CMK (cell line): ENCODE data around the gene PIAS3.
A peak's percentile ranks its signal among the peaks of the same experiment; 100 is the strongest.
"Not testable (repeated sequence)": the region's sequence is repeated elsewhere in the genome, so short reads cannot be mapped to it uniquely, and the experiment has no call there.

Experiments
- DNase-seq: peaks from one replicate; pipeline ENCODE4 v3.0.0-alpha.2; 2010; ENCODE audit warnings: low read depth

Gene PIAS3

DNA sequence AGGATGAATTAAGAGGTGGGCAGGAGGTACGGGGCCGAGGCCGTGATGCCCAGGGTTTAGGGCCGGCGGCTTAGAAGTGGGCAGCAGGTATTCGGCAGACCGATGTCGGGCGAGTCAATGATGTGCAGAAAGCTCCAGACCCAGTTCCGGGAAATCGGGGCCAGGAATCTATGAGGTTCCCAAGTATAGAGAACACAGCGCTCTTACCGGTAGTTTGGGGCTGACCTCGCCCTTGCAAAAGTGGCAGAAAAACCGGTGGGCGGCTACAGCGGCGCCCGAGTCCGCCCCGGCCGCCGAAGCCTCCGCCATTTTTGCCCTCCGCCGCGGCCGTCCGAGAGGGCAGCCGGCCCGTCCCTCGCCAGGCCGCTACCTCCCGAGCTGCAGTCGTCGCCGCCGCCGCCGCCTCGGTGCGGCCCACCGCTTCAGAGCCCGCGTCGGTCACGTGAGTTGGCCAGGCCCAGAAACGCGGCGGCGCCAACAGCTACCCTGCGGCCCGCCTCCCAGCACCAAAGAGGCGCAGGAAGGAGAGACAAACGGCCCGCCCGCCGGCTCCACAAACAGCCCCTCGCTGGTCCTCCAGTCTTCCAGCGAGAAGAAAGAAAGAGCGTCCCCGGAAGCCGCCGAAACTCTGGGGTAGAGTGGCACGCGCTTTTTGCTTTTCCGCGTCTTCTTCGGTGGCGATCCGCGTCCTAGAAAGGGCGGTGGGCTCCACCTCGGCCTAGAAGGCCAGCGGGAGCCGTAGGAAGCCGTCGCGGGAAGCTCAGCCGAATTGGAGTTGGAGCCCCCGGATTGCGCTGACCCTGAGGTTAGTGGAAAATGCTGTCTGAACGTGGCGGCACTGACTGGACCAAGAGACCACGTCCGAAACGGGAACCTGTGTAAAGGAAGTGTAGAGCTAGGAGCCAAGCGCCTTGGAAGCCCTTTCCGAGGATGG is 35.0 kb downstream of the PIAS3 start, which contains the start of the genes POLR3C and RNF115:
Gene POLR3C, plus strand, starts transcription at position 636 of the 934 bp plus-strand sequence. CDS start 1,577 bp downstream, outside the sequence.
Gene RNF115, minus strand, starts transcription at position 531 of the 934 bp plus-strand sequence. Its CDS starts 222 bp downstream, at position 309.
- peak; percentile 80 for DNase-seq

GRCh38 chr1:145822779-145823331 is 36.0 kb downstream of the PIAS3 start:
- not testable (repeated sequence) for DNase-seq

GRCh38 chr1:145818095-145818494 is 40.8 kb downstream of the PIAS3 start:
- not testable (repeated sequence) for DNase-seq

DNA sequence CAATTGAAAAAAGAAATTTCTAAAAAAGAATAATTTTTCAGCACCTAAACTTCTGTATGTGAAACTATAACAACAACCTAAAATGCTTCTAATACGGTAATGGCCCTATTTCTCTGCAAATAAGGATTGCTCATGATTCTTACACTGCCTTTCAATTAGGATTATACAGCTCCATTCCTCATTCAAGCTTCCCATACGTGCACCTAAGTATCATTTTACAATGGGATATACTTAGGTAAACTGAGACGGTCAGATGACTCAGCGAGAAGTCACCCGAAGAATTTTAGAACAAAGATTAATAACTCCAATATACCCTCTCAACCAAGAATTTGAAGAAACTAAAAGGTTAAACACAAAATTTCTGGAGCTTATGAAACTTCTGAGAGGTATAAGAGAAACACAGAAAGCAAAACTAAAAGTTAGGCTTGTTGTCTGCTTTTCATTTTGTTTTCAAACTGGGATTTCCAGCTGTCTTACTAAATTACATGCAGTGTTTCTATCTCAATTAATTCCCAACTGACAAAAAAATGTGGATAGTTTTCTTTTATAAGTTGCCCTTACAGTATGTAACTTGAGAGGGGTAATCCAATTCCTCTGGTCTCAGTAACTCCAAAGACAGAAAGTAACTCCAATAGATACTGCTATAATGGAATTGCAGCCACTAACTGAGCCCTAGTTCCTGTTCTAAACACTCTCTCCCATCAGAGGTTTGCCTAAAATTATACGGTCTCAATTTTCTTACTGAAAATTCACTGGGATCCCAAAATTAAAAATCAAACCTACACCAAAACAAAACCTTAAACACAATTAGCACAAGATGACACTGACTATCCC is 45.7 kb downstream of the PIAS3 start:
- DNase-seq = not testable (repeated sequence)

- no peak for DNase-seq
These were observed 52.0 kb downstream of the PIAS3 start for GRCh38 chr1:145806844-145807243.

GRCh38 chr1:145806408-145806807 is 52.5 kb downstream of the PIAS3 start:
- DNase-seq = no peak

GRCh38 chr1:145805057-145805456 is 53.8 kb downstream of the PIAS3 start:
- DNase-seq = no peak

DNA sequence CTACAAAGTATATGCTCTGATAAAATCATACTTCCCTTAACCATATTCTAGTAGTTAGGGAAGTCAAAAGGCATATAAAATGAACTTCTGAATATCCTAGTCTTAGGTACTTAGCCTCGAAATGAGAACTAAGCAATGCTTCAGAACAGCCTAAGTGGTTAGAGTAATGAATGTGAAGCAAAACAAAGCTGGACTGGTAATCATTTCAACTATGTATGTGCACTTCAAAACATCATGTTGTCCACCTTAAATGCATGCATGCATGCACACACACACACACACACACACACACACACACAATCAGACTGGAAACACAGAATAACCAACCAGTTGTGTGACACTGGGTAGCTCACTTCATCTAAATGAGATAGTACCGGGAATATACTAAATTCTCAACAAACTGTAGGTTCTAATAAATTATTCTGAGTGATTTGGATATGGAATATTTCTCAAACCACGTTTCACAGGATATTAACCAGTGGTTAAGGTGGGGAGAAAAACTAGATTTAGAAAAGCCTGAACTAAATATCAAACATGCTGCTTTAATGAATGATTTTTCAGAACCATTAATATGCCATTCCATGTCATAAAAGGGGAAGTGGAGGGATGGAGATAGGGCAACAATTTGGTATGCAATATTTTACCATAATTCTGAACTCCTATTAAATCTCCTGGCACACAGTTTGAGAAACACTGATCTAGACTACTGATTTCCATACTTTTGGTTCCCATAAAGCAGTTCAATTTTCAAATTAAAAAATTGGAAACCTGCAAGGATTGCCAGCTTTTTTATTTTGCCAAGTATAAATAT is 54.4 kb downstream of the PIAS3 start:
- no peak for DNase-seq

GRCh38 chr1:145799806-145800205 is 59.1 kb downstream of the PIAS3 start:
- DNase-seq = no peak
